NCI-H82 (cell line): ENCODE results near the gene BAIAP2.

Experiments used
- DNase-seq: peaks from one replicate; lab custom pipeline; 2025; lab: John Stamatoyannopoulos, UW

BAIAP2 gene

GRCh38 chr17:81050645-81051625 lies 16.0 kb downstream of the BAIAP2 start:
- no peak for DNase-seq

- peak; percentile 85 for DNase-seq
These were observed 17.4 kb downstream of the BAIAP2 start for GRCh38 chr17:81052199-81052997.

- DNase-seq, result peak; percentile 55
These were observed 18.4 kb downstream of the BAIAP2 start for GRCh38 chr17:81053041-81053970.

GRCh38 chr17:81054308-81054707 lies 19.4 kb downstream of the BAIAP2 start:
- DNase-seq, result no peak

GRCh38 chr17:81054881-81055370 lies 20.0 kb downstream of the BAIAP2 start:
- no peak for DNase-seq

GRCh38 chr17:81056312-81056711 lies 21.4 kb downstream of the BAIAP2 start:
- DNase-seq, result no peak

- peak; percentile 70 for DNase-seq
These were observed 22.3 kb downstream of the BAIAP2 start for GRCh38 chr17:81057079-81057730.

- DNase-seq, result no peak
These were observed 22.8 kb downstream of the BAIAP2 start for GRCh38 chr17:81057777-81058176.

GRCh38 chr17:81058263-81058871 lies 23.4 kb downstream of the BAIAP2 start:
- DNase-seq, result no peak

GRCh38 chr17:81059026-81059425 lies 24.1 kb downstream of the BAIAP2 start:
- DNase-seq, result no peak

GRCh38 chr17:81060416-81060815 lies 25.5 kb downstream of the BAIAP2 start:
- no peak for DNase-seq

GRCh38 chr17:81061027-81061735 lies 26.2 kb downstream of the BAIAP2 start:
- DNase-seq, result no peak

- no peak for DNase-seq
These were observed 27.2 kb downstream of the BAIAP2 start for GRCh38 chr17:81062014-81062780.

GRCh38 chr17:81063106-81064093 lies 28.4 kb downstream of the BAIAP2 start:
- no peak for DNase-seq

GRCh38 chr17:81064678-81065475 lies 29.9 kb downstream of the BAIAP2 start:
- DNase-seq, result no peak

GRCh38 chr17:81065500-81065899 lies 30.5 kb downstream of the BAIAP2 start:
- peak; percentile 22 for DNase-seq

- DNase-seq, result no peak
These were observed 31.1 kb downstream of the BAIAP2 start for GRCh38 chr17:81066072-81066471.
